ENCODE data around the gene ATIC. TPM values are rescaled to one million over a fixed set of nuclear protein-coding genes. Genes with fewer than 3 reads are reported as not detected.

ATIC gene
- total RNA-seq, 4 donors from 2014 or later: 35.1 to 88.6 (median 60.7) TPM

DNA sequence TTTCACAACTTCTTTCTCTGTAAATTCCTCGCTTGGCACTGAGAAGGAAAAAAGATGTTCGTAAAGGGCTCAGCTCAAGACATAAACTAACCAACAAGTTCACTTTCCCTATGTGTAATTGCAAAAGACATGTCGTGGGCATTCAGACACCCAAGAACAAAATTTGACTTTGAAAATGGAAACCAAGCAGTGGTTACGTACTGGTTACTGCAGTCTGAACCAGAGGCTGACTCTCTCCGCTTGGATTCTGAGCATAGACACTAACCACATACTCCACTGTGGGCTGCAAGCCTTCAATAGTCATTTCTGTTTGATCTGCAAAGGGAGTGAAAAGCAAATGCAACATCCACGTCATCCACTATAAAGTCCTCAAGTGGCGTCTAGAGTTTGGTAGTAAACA lies 70.2 kb downstream of the ATIC start:
- intact Hi-C loops (cut with DNase I; ENCODE audit: low total_unique reads) (no loop called here), in situ Hi-C loops (cut with MboI; ENCODE audit: low pct_ligation_motif_present in 1 of 4, low pct_unique_long_range_greater_than_20kb in 1 of 4, low sequenced_read_pairs in 3 of 4) (no loop called here)
- Histone ChIP-seq H3K27ac (no peak overlapping the region), H3K9me3 (no peaks in the 10 kb centered on the region), H3K36me3 (peaks cover 0 to 23% (median 5%) of the 10 kb centered on the region in 4 donors), H3K27me3 (no peaks in the 10 kb centered on the region), H3K4me3 (no peak overlapping the region), H3K4me1 (no peaks in the 10 kb centered on the region)
- DNase-seq: no peak
- TF ChIP-seq POLR2AphosphoS5 (IDR thresholded peaks at IDR 0.05): no peak
- no peak for TF ChIP-seq EP300 (IDR thresholded peaks at IDR 0.05; ENCODE audit: low read depth)
- no peak for TF ChIP-seq POLR2A (IDR thresholded peaks at IDR 0.05)
- TF ChIP-seq, protein P1, sequence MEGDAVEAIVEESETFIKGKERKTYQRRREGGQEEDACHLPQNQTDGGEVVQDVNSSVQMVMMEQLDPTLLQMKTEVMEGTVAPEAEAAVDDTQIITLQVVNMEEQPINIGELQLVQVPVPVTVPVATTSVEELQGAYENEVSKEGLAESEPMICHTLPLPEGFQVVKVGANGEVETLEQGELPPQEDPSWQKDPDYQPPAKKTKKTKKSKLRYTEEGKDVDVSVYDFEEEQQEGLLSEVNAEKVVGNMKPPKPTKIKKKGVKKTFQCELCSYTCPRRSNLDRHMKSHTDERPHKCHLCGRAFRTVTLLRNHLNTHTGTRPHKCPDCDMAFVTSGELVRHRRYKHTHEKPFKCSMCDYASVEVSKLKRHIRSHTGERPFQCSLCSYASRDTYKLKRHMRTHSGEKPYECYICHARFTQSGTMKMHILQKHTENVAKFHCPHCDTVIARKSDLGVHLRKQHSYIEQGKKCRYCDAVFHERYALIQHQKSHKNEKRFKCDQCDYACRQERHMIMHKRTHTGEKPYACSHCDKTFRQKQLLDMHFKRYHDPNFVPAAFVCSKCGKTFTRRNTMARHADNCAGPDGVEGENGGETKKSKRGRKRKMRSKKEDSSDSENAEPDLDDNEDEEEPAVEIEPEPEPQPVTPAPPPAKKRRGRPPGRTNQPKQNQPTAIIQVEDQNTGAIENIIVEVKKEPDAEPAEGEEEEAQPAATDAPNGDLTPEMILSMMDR (IDR thresholded peaks at IDR 0.05): no peak
- WGBS, 2 donors (ENCODE audit: low coverage in 1 of 2): 90 to 100% methylated on average over 3 to 7 of the region's 7 CpGs

DNA sequence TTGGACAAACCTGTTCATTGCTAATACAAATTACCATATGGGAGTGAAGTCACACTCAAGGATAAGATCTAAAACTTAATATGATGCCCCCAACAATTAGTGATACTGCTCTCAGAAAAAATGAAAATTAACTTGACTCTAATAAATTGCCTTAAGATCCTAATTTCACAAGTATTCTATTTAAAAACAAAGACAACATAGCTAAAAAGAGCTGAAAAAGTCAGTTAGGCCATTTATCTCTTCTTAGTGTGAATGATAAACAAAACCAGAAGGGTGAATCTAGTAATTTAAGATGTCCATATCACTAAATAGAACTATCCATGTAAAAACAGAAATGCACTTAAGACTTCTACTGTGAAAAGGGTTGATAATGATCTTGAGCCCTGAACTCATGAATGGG lies 70.6 kb downstream of the ATIC start:
- in situ Hi-C loops (cut with MboI; ENCODE audit: low pct_ligation_motif_present in 1 of 4, low pct_unique_long_range_greater_than_20kb in 1 of 4, low sequenced_read_pairs in 3 of 4): no loop called here
- H3K36me3 ChIP-seq: peaks cover 0 to 21% (median 5%) of the 10 kb centered on the region in 4 donors

DNA sequence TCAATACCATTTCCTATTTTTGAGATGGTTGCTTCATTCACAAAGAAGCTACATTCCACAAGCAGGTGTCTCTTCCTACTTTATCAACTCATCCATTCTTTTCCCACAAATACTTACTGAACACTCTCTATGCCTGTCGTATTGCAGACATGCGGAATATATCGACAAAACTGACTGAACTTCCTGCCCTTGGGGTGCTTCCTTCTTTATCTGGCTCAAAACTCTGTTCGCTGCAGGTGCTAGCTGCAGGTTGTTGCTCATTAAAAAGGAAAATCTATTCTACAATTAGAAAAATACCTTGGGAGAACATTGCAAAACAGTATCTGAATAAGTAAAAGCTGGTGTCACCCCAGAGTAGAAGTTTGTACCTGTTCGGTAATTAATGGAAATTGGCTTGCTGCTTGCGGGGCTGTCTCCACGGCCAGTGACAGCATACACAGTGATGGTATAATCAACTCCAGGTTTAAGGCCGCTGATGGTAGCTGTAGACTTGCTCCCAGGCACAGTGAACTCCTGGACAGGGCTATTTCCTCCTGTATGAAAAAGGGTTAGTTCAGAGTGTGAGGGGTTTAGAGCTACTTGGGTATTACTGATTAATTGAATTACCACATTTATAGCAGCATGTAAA lies 71.9 kb downstream of the ATIC start:
- intact Hi-C loops (cut with DNase I; ENCODE audit: low total_unique reads) (no loop called here), in situ Hi-C loops (cut with MboI; ENCODE audit: low pct_ligation_motif_present in 1 of 4, low pct_unique_long_range_greater_than_20kb in 1 of 4, low sequenced_read_pairs in 3 of 4) (no loop called here)
- Histone ChIP-seq H3K4me1 (no peaks in the 10 kb centered on the region), H3K27ac (no peak overlapping the region), H3K36me3 (peaks cover 0 to 10% (median 5%) of the 10 kb centered on the region in 4 donors), H3K27me3 (no peaks in the 10 kb centered on the region), H3K4me3 (no peak overlapping the region), H3K9me3 (no peaks in the 10 kb centered on the region)
- DNase-seq: no peak
- TF ChIP-seq EP300 (IDR thresholded peaks at IDR 0.05; ENCODE audit: low read depth) (no peak), POLR2AphosphoS5 (IDR thresholded peaks at IDR 0.05) (no peak), POLR2A (IDR thresholded peaks at IDR 0.05) (no peak)
- TF ChIP-seq, protein P1 (IDR thresholded peaks at IDR 0.05): no peak
- 93 to 96% methylated on average over 8 of the region's 8 CpGs for WGBS, 2 donors (ENCODE audit: low coverage in 1 of 2)

More for the DNA sequence above, 70.6 kb downstream of the ATIC start:
- Histone ChIP-seq H3K4me3 (no peak overlapping the region), H3K27ac (no peak overlapping the region), H3K4me1 (no peaks in the 10 kb centered on the region), H3K27me3 (no peaks in the 10 kb centered on the region), H3K9me3 (no peaks in the 10 kb centered on the region)
- TF ChIP-seq POLR2A (IDR thresholded peaks at IDR 0.05) (no peak), POLR2AphosphoS5 (IDR thresholded peaks at IDR 0.05) (no peak), EP300 (IDR thresholded peaks at IDR 0.05; ENCODE audit: low read depth) (no peak)
- TF ChIP-seq, protein P1 (IDR thresholded peaks at IDR 0.05): no peak
- intact Hi-C loops (cut with DNase I; ENCODE audit: low total_unique reads): no loop called here
- DNase-seq: no peak

DNA sequence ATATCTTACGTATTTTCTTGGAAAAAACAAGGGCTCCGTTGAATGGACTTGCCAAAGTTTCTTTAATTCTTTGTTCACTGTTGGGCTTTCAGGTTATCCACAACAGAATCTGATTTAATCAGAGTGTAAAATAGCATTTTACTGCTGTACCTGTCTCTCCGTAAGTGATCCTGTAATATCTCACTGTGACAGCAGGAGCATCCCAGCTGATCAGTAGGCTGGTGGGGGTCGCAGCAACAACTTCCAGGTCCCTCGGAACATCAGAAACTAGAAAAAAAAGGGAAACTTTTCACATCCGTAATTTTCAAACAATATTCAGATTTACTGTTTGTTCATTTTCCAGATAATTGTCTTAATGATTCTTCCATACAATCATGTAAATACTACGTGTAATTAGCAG lies 72.9 kb downstream of the ATIC start:
- Histone ChIP-seq H3K4me1 (no peaks in the 10 kb centered on the region), H3K27ac (no peak overlapping the region), H3K9me3 (no peaks in the 10 kb centered on the region), H3K27me3 (no peaks in the 10 kb centered on the region), H3K4me3 (no peak overlapping the region), H3K36me3 (peaks cover 0 to 10% (median 5%) of the 10 kb centered on the region in 4 donors)
- in situ Hi-C loops (cut with MboI; ENCODE audit: low pct_ligation_motif_present in 1 of 4, low pct_unique_long_range_greater_than_20kb in 1 of 4, low sequenced_read_pairs in 3 of 4) (no loop called here), intact Hi-C loops (cut with DNase I; ENCODE audit: low total_unique reads) (no loop called here)
- WGBS, 2 donors (ENCODE audit: low coverage in 1 of 2): 77 to 78% methylated on average over 7 of the region's 7 CpGs
- no peak for TF ChIP-seq EP300 (IDR thresholded peaks at IDR 0.05; ENCODE audit: low read depth)
- TF ChIP-seq, protein P1 (IDR thresholded peaks at IDR 0.05): no peak
- no peak for TF ChIP-seq POLR2A (IDR thresholded peaks at IDR 0.05)
- no peak for TF ChIP-seq POLR2AphosphoS5 (IDR thresholded peaks at IDR 0.05)
- DNase-seq: no peak
